ENCODE data around the gene LEKR1.

Gene LEKR1

DNA sequence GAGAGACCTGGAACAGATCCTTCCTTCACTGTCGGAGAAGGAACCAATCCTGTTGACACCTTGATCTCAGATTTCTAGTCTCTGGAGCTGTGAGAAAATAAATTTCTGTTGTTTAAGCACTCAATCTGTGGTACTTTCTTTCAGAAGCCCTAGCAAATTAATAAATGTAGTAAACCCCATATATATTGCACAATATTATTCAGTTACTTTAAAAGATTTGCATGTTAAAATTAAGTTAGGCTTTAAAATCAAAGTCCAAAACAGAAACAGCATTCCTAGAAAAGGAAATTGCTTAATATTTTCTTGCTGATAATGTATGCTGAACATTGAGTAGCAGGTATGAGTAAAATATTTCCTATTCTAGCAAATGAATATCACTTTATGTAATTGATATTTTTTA is 113.2 kb downstream of the LEKR1 start:
- no peak for TF ChIP-seq CTCF (IDR thresholded peaks at IDR 0.05; ENCODE audit: poor library complexity, severe bottlenecking)
- H3K4me3 ChIP-seq (ENCODE audit: severe bottlenecking), result no peak overlapping the region

DNA sequence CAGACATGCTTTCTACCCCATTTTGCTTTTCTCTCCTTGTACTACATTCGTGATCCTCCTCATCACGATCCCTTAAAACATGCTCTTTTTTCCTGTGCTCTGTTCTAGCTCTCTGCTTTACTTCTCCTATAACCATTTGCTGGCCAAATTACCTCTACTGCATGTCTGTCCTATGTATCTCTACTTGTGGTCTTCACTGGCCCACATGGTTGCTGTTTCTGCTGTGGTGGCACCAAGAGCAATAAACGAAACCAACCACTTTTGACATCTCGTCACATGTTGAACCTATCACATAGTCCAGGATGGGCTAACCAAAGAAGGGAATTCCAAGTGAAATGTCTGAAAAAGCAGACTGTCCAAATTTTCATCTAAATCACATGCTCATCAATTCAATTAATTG is 115.2 kb downstream of the LEKR1 start:
- H3K4me3 ChIP-seq (ENCODE audit: severe bottlenecking), result no peak overlapping the region
- no peaks in the 10 kb centered on the region for H3K36me3 ChIP-seq (ENCODE audit: low read depth)
- no peak overlapping the region for H3K27ac ChIP-seq (ENCODE audit: poor library complexity, severe bottlenecking)
- no peaks in the 10 kb centered on the region for H3K4me1 ChIP-seq (ENCODE audit: insufficient read depth, poor library complexity, severe bottlenecking)
- no peaks in the 10 kb centered on the region for H3K9me3 ChIP-seq (ENCODE audit: severe bottlenecking)
- no peak for TF ChIP-seq CTCF (IDR thresholded peaks at IDR 0.05; ENCODE audit: poor library complexity, severe bottlenecking)
- DNase-seq (ENCODE audit: low spot score) (no peak), ATAC-seq (ENCODE audit: low read depth) (no peak)
- H3K27me3 ChIP-seq (ENCODE audit: insufficient read depth, poor library complexity, severe bottlenecking), result no peaks in the 10 kb centered on the region

More for the DNA sequence above, 113.2 kb downstream of the LEKR1 start:
- ATAC-seq (ENCODE audit: low read depth) (no peak), DNase-seq (ENCODE audit: low spot score) (no peak)
- no peaks in the 10 kb centered on the region for H3K27me3 ChIP-seq (ENCODE audit: insufficient read depth, poor library complexity, severe bottlenecking)
- no peaks in the 10 kb centered on the region for H3K9me3 ChIP-seq (ENCODE audit: severe bottlenecking)
- no peaks in the 10 kb centered on the region for H3K36me3 ChIP-seq (ENCODE audit: low read depth)
- H3K4me1 ChIP-seq (ENCODE audit: insufficient read depth, poor library complexity, severe bottlenecking), result no peaks in the 10 kb centered on the region
- H3K27ac ChIP-seq (ENCODE audit: poor library complexity, severe bottlenecking), result no peak overlapping the region

- Histone ChIP-seq H3K4me1 (ENCODE audit: insufficient read depth, poor library complexity, severe bottlenecking) (no peaks in the 10 kb centered on the region), H3K27me3 (ENCODE audit: insufficient read depth, poor library complexity, severe bottlenecking) (no peaks in the 10 kb centered on the region), H3K36me3 (ENCODE audit: low read depth) (no peaks in the 10 kb centered on the region), H3K4me3 (ENCODE audit: severe bottlenecking) (no peak overlapping the region), H3K27ac (ENCODE audit: poor library complexity, severe bottlenecking) (no peak overlapping the region), H3K9me3 (ENCODE audit: severe bottlenecking) (no peaks in the 10 kb centered on the region)
- ATAC-seq (ENCODE audit: low read depth) (no peak), DNase-seq (ENCODE audit: low spot score) (no peak)
- no peak for TF ChIP-seq CTCF (IDR thresholded peaks at IDR 0.05; ENCODE audit: poor library complexity, severe bottlenecking)
Measured at GRCh38 chr3:156948402-156949210, 122.5 kb downstream of the LEKR1 start.

GRCh38 chr3:156952011-156952410 is 125.9 kb downstream of the LEKR1 start:
- DNase-seq (ENCODE audit: low spot score) (no peak), ATAC-seq (ENCODE audit: low read depth) (no peak)
- no peak for TF ChIP-seq CTCF (IDR thresholded peaks at IDR 0.05; ENCODE audit: poor library complexity, severe bottlenecking)
- Histone ChIP-seq H3K9me3 (ENCODE audit: severe bottlenecking) (no peaks in the 10 kb centered on the region), H3K4me1 (ENCODE audit: insufficient read depth, poor library complexity, severe bottlenecking) (no peaks in the 10 kb centered on the region), H3K4me3 (ENCODE audit: severe bottlenecking) (no peak overlapping the region), H3K27me3 (ENCODE audit: insufficient read depth, poor library complexity, severe bottlenecking) (no peaks in the 10 kb centered on the region), H3K36me3 (ENCODE audit: low read depth) (no peaks in the 10 kb centered on the region), H3K27ac (ENCODE audit: poor library complexity, severe bottlenecking) (no peak overlapping the region)

DNA sequence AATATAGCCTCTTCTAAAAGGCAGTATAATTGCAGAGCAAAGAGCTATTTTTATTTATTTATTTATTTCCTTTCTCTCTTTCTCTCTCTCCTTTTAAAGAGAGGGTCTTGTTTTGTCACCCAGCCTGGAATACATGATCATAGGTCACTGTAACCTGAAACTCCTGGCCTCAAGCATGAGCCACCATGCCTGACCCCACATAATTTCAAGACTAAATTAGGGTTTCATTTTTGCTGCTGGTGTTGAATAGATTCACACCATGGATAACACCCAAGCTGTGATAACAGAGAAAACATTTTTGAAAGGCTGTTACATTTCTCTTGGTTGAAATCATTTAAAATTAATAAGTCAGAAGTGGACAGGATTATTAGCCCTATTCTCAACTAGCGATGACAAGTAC is 131.6 kb downstream of the LEKR1 start:
- H3K4me3 ChIP-seq (ENCODE audit: severe bottlenecking), result no peak overlapping the region
- no peaks in the 10 kb centered on the region for H3K27me3 ChIP-seq (ENCODE audit: insufficient read depth, poor library complexity, severe bottlenecking)
- H3K36me3 ChIP-seq (ENCODE audit: low read depth), result no peaks in the 10 kb centered on the region
- H3K4me1 ChIP-seq (ENCODE audit: insufficient read depth, poor library complexity, severe bottlenecking), result no peaks in the 10 kb centered on the region
- no peak for DNase-seq (ENCODE audit: low spot score)
- no peak for TF ChIP-seq CTCF (IDR thresholded peaks at IDR 0.05; ENCODE audit: poor library complexity, severe bottlenecking)
- no peaks in the 10 kb centered on the region for H3K9me3 ChIP-seq (ENCODE audit: severe bottlenecking)
- ATAC-seq (ENCODE audit: low read depth), result no peak
- H3K27ac ChIP-seq (ENCODE audit: poor library complexity, severe bottlenecking), result no peak overlapping the region

All from RWPE2 (cell line).